GM20000 (cell line): ENCODE results near the gene CD164L2.
A peak's percentile ranks its signal among the peaks of the same experiment; 100 is the strongest.

Experiments used
- DNase-seq: peaks from one replicate; pipeline ENCODE4 v3.0.0; 2012; ENCODE audit warnings: low spot score
- TF ChIP-seq, protein P1 (sequence below): IDR thresholded peaks from 2 replicates; pipeline ENCODE4 v1.5.1; 2012; ENCODE audit warnings: mild to moderate bottlenecking, control low read depth; ENCODE audit errors: extremely low read depth, missing control alignments

CD164L2 gene

DNA sequence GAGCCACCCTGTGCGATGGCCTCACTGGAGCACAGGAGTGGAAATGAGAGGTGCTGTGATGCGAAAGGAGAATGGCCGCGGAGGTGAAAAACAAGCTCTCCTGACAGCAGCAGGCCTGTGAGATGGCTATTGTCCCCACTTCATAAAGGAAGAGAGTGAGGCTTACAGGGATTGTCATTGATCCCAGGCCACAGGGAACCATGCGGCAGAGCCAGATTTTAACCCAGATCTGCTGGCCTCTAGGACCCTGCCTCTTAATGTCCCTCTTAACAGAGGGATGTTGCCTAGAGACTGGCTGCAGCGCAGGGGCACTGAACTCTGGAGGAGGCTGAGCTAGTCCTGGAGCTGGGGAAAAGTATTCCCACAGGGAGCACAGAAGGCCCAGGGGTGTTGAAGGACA lies 44.4 kb downstream of the CD164L2 start:
- no peak for DNase-seq
- TF ChIP-seq, protein P1, sequence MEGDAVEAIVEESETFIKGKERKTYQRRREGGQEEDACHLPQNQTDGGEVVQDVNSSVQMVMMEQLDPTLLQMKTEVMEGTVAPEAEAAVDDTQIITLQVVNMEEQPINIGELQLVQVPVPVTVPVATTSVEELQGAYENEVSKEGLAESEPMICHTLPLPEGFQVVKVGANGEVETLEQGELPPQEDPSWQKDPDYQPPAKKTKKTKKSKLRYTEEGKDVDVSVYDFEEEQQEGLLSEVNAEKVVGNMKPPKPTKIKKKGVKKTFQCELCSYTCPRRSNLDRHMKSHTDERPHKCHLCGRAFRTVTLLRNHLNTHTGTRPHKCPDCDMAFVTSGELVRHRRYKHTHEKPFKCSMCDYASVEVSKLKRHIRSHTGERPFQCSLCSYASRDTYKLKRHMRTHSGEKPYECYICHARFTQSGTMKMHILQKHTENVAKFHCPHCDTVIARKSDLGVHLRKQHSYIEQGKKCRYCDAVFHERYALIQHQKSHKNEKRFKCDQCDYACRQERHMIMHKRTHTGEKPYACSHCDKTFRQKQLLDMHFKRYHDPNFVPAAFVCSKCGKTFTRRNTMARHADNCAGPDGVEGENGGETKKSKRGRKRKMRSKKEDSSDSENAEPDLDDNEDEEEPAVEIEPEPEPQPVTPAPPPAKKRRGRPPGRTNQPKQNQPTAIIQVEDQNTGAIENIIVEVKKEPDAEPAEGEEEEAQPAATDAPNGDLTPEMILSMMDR: no peak

DNA sequence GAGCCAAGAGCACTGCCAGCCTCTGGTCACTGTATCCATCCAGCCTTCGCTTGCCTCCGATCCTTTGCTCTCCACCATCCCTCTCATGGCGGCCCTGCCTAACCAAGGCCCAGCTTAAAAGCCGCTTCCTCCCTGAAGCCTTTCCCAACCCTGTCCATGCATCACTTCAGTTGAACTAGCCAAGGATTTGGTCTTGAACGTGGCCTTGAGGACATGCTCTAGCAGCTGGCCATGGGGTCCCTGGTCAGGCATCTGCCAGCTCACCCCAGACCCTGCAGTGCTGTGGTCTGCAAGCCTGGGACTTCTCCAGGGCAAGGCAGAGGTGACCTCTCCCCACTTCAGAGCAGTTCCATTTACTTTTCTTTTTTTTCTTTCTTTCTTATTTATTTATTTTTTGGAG lies 46.4 kb downstream of the CD164L2 start:
- TF ChIP-seq, protein P1: no peak
- DNase-seq: no peak

DNA sequence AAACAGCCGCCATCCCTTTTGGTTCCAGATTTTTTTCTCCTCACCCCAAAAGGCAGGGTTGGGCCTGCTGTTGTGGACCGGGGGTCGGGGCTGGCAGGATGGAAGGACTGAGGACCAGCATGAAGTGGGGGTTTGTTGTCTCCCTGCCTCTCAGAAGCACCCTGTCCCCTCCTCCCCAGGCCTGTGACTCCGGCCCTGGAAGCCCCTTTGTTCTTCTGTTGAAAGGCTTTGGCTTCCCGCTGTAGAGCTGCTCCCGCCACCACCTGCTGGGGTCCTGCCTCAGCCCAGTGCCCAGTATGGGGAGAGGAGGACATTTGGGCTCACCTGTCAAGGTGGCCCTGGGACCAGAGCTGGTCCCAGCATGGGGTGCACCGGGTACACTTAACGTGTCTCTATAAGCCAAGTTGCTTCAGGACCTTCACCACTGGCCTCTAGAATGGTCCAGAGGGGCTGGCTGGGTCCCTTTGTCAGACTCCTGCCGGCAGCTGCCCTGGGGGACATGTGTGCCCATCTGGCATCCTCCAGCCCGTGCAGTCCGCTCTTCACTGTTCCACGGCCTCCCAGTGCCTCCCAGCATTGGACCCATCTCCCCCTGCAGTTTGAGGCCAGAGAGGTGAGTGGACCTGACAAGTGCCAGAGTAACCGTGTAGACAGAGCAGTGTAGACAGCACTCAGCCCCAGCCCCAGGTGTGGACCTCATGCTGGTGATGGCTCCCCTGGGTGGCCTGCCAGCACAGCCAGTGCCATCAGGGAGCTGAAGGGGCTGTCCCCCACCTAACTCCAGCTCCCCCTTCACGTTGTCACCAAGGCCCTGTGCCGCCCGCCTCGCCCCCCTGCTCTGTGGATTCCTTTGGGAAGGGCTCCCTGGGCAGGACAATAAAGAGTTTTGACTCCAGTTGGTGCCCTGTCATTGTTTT lies 47.4 kb downstream of the CD164L2 start:
- no peak for DNase-seq
- TF ChIP-seq, protein P1: no peak

DNA sequence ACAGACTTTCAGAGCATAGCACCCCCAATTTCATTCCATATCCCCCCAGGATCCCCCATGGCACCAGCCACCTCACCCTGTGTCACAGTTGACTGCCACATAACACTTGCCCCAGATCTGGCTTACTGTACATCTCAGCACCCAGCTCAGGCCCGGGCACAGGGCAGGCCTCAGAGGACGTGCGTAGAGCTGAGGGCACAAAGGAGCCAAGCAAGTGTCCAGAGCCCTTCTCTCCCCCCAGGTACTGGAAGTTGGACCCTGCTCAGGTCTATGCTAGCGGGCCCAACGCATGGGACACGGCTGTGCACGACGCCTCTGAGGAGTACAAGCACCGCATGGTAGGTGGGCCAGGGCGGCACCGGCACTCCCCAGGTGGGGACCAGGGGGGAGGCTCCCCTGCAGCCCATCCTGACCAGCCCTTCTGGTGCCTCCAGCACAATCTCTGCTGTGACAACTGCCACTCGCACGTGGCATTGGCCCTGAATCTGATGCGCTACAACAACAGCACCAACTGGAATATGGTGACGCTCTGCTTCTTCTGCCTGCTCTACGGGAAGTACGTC lies 49.3 kb downstream of the CD164L2 start:
- TF ChIP-seq, protein P1: no peak
- no peak for DNase-seq

DNA sequence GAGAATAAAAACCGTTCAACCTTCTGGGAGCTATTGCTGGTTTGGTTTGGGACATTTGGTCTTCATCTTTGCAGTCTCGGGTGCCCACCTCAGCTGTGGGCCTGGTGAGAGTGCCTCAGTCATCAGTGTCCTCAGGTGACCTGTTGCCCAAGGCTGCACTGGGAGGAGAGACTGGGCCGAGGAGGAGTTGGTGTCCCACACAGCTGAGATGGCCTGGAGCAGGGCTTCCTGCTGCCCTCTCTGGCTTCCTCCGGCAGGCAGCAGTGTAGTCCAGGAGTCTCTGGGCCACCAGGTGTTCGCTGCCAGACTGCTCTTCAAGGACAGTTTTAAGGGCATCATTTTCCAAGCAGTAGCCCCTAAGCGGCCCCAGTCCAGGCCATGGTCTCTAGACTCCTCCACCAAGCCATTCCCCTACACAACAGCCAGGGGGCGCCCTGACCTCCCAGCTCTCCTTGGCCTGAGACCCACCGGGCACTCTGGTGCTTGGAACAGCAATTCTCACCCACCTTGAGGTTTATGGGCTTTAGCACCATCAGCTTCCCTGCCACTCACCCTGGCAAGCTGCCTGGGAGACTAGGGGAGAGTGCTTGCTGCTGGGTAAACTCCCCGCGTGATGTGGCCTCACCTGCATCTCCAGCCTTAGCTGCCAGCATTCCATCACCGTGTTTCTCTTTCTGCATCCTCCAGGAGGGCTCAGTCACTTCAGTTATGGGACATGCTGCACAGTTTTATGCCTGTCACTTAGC lies 50.4 kb downstream of the CD164L2 start:
- peak; percentile 68 for DNase-seq
- TF ChIP-seq, protein P1: peak; percentile 85

DNA sequence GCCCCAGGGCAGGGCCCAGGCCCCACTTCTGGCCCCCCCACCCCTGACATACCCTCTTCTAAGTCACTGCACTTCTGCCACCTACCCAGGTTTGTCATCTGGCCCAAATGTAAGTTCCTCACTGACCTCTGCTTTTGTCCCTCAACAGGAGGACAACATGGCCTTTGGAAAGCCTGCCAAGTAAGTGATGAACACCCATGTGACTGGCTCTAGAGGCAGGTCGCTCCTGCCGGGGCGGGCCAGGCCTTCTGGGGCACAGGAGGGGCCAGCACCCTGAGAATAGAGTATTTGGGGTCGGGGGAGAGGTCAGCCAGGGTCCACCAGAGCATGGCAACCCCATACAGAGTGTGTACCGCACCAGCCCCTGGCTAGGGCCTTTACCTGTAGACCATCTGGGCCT lies 51.2 kb downstream of the CD164L2 start:
- TF ChIP-seq, protein P1: no peak
- no peak for DNase-seq

DNA sequence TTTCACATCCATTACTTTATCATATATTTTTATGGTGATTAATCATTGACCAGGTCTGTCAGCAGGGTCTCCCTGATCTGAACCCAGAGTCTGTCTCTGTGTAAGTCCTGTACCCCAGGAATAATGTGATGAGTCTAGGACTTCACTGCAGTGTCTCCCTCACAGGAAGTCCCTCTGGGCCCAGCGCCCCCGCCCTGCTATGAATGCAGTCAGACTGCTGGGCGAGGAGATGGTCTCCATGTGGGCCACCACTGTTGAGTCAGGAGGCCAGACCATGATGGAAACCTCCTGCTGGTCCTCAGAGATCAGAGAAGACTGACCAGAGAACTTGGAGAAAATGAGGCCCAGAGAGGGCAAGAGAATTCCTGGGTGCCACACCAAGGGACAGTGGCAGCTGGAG lies 51.7 kb downstream of the CD164L2 start:
- TF ChIP-seq, protein P1: no peak
- no peak for DNase-seq
